HCT116 (cell line): ENCODE results near the gene SCN10A. TPM values are rescaled to one million over a fixed set of nuclear protein-coding genes. Genes with fewer than 3 reads are reported as not detected.

Source experiments
- ATAC-seq: fragments of 200-7000 bp; cut with Tn5 transposase; 2 replicates; pipeline ENCODE4 v1.9.1; 2020; ENCODE audit warnings: mild to moderate bottlenecking, moderate library complexity
- BruUV-seq: library from RNA; stranded (reverse); fragments of 400-500 nt; replicated peaks from 2 replicates; lab custom pipeline; 2021; lab: Mats Ljungman, UMichigan
- CTCF ChIA-PET: fragments of 300-600 bp; sonication (Branson Sonifier 250); formaldehyde crosslinking; loops from one replicate; lab custom pipeline; 2021; ENCODE audit warnings: antibody characterized with exemption; lab: Charles Lee
- POLR2A ChIA-PET: fragments of 300-600, 350-600 bp; sonication (Branson Sonifier 250); formaldehyde crosslinking; loops from one replicate; lab custom pipeline; 2021; ENCODE audit warnings: antibody characterized with exemption; lab: Charles Lee
- RAD21 ChIA-PET, 2 experiments: fragments of 300-600 bp; sonication (Branson Sonifier 250); formaldehyde crosslinking; loops; one replicate each; lab custom pipeline; 2023; ENCODE audit warnings: low total read pairs in 2 of 2; ENCODE audit not compliant: uncharacterized antibody in 2 of 2, unreplicated experiment in 2 of 2, low non-redundant PET in 1 of 2; lab: Charles Lee
- DNase-seq: peaks from one replicate; pipeline ENCODE4 v3.0.0-alpha.2; 2010; ENCODE audit warnings: low read depth, low spot score
- H2AFZ ChIP-seq: fragments of 200-600 bp; shearing (Covaris generic), sonication (generic); 2 replicates; pipeline ENCODE4 v1.6.1; 2017; ENCODE audit warnings: low read depth, mixed run types, mixed read lengths, antibody characterized with exemption, low read length; ENCODE audit not compliant: poor library complexity, severe bottlenecking
- H3K27ac ChIP-seq: 2 replicates; pipeline ENCODE4 v1.5.1; 2012; ENCODE audit warnings: low read depth, low read length
- H3K27me3 ChIP-seq: fragments of 200-600 bp; sonication (generic); 2 replicates; pipeline ENCODE4 v1.6.1; 2016; ENCODE audit warnings: mixed run types, low read length, mixed read lengths; ENCODE audit not compliant: insufficient read depth
- H3K36me3 ChIP-seq, 2 experiments: fragments of 200-500 bp in 1 of 2; fragments of 200-600 bp in 1 of 2; sonication (Bioruptor generic) in 1 of 2; sonication (generic) in 1 of 2; 2 replicates each; pipeline versions ENCODE4 v1.5.1 to v1.6.1; 2014 to 2016; ENCODE audit warnings: low read length in 2 of 2, inconsistent platforms in 1 of 2, mixed read lengths in 1 of 2, mixed run types in 1 of 2; ENCODE audit not compliant: insufficient read depth in 2 of 2, control insufficient read depth in 1 of 2
- H3K4me1 ChIP-seq, 2 experiments: fragments of 200-600 bp in 1 of 2; sonication (generic) in 1 of 2; 2 replicates each; pipeline versions ENCODE4 v1.5.1 to v1.6.1; 2012 to 2017; ENCODE audit warnings: low read length in 2 of 2, inconsistent platforms in 1 of 2, mild to moderate bottlenecking in 1 of 2, mixed read lengths in 1 of 2, mixed run types in 1 of 2, moderate library complexity in 1 of 2; ENCODE audit not compliant: insufficient read depth in 2 of 2, control insufficient read depth in 1 of 2
- H3K4me2 ChIP-seq: fragments of 200-600 bp; sonication (generic); 2 replicates; pipeline ENCODE4 v1.6.1; 2017; ENCODE audit warnings: mixed run types, low read length, mixed read lengths
- H3K4me3 ChIP-seq, 2 experiments: fragments of 200-600 bp in 1 of 2; sonication (generic) in 1 of 2; replicated peaks in 1 of 2; 2 replicates each; pipeline ENCODE4 v1.5.1; 2011 to 2016; ENCODE audit warnings: low read length in 2 of 2, control low read depth in 1 of 2, low read depth in 1 of 2, mild to moderate bottlenecking in 1 of 2, mixed read lengths in 1 of 2, mixed run types in 1 of 2
- H3K79me2 ChIP-seq: fragments of 200-600 bp; sonication (generic); 2 replicates; pipeline ENCODE4 v1.6.1; 2017; ENCODE audit warnings: mild to moderate bottlenecking, mixed run types, low read length, moderate library complexity, mixed read lengths; ENCODE audit not compliant: insufficient read depth
- H3K9ac ChIP-seq: fragments of 200-600 bp; sonication (generic); 2 replicates; pipeline ENCODE4 v1.6.1; 2016; ENCODE audit warnings: low read length, mixed read lengths
- H3K9me2 ChIP-seq: fragments of 200-600 bp; sonication (generic), shearing (Covaris generic); 2 replicates; pipeline ENCODE4 v1.6.1; 2017; ENCODE audit warnings: mixed run types, mild to moderate bottlenecking, moderate library complexity; ENCODE audit not compliant: insufficient read depth
- H3K9me3 ChIP-seq, 2 experiments: fragments of 200-500 bp in 1 of 2; fragments of 200-600 bp in 1 of 2; sonication (Bioruptor generic) in 1 of 2; sonication (generic) in 1 of 2; 2 replicates each; pipeline ENCODE4 v1.6.1; 2014 to 2017; ENCODE audit warnings: low read length in 2 of 2, mixed read lengths in 2 of 2, inconsistent platforms in 1 of 2, low read depth in 1 of 2, mild to moderate bottlenecking in 1 of 2, mixed run types in 1 of 2, moderate library complexity in 1 of 2; ENCODE audit not compliant: control insufficient read depth in 1 of 2, insufficient read depth in 1 of 2
- H4K20me1 ChIP-seq: fragments of 200-600 bp; sonication (generic), shearing (Covaris generic); 2 replicates; pipeline ENCODE4 v1.6.1; 2017; ENCODE audit warnings: mixed run types, mild to moderate bottlenecking, moderate library complexity; ENCODE audit not compliant: insufficient read depth
- CEBPB ChIP-seq: IDR thresholded peaks from 2 replicates; pipeline ENCODE4 v1.6.1; 2012; ENCODE audit warnings: low read depth
- CTCF ChIP-seq, 3 experiments: fragments of 200-600 bp in 1 of 3; sonication (generic) in 1 of 3; IDR thresholded peaks in 2 of 3; conservative IDR thresholded peaks in 1 of 3; 2 replicates each; pipeline ENCODE4 v1.5.1; 2012 to 2017; ENCODE audit warnings: low read depth in 2 of 3, low read length in 2 of 3, antibody characterized with exemption in 1 of 3, borderline replicate concordance in 1 of 3, control low read depth in 1 of 3, mild to moderate bottlenecking in 1 of 3, mixed read lengths in 1 of 3, mixed run types in 1 of 3, moderate library complexity in 1 of 3; ENCODE audit not compliant: insufficient read depth in 1 of 3
- EGR1 ChIP-seq: IDR thresholded peaks from 2 replicates; pipeline ENCODE4 v1.6.1; 2012; ENCODE audit warnings: low read depth
- ELF1 ChIP-seq: IDR thresholded peaks from 2 replicates; pipeline ENCODE4 v1.6.1; 2012; ENCODE audit warnings: low read depth, borderline replicate concordance
- FOSL1 ChIP-seq: IDR thresholded peaks from 2 replicates; pipeline ENCODE4 v1.6.1; 2012; ENCODE audit warnings: low read depth
- JUND ChIP-seq: IDR thresholded peaks from 2 replicates; pipeline ENCODE4 v1.6.1; 2012
- RAD21 ChIP-seq: IDR thresholded peaks from 2 replicates; pipeline ENCODE4 v1.6.1; 2012; ENCODE audit warnings: low read depth, mild to moderate bottlenecking
- SIN3A ChIP-seq: IDR thresholded peaks from 2 replicates; pipeline ENCODE4 v1.6.1; 2012; ENCODE audit warnings: low read depth
- ZBTB33 ChIP-seq: IDR thresholded peaks from 2 replicates; pipeline ENCODE4 v1.6.1; 2011; ENCODE audit warnings: mild to moderate bottlenecking, low read length, moderate library complexity; ENCODE audit not compliant: insufficient replicate concordance; ENCODE audit errors: extremely low read depth
- intact Hi-C: fragments of 100-400 bp; cut with micrococcal nuclease; formaldehyde crosslinking; loops from 2 replicates; pipeline ENCODE4 v1.10.0; 2022
- total RNA-seq: library from RNA; stranded (reverse); gene quantifications from one replicate; pipeline ENCODE4 v1.2.1, GENCODE V29; 2021; ENCODE audit not compliant: unreplicated experiment

The SCN10A gene
- total RNA-seq, 1 experiment from 2014 or later = not detected

- no peak overlapping the region for H3K9ac ChIP-seq
- H3K36me3 ChIP-seq = no peaks in the 10 kb centered on the region
- ChIA-PET CTCF (interaction anchor here (1.0 kb wide), 1 partner anchor 226 kb away, joined by 3 read pairs; no protein-coding TSS in a partner anchor), POLR2A (no interaction called here), RAD21 (no interaction called here)
- no peaks in the 10 kb centered on the region for H3K79me2 ChIP-seq
- peaks cover 50% of the 10 kb centered on the region for H3K27me3 ChIP-seq
- H3K9me2 ChIP-seq = no peaks in the 10 kb centered on the region
- no peak overlapping the region for H3K4me3 ChIP-seq
- BruUV-seq = no TSS peak
- H3K4me2 ChIP-seq = no peak overlapping the region
- H3K27ac ChIP-seq = no peak overlapping the region
- no peak for DNase-seq
- TF ChIP-seq FOSL1 (no peak), CEBPB (no peak), ELF1 (no peak), SIN3A (no peak), RAD21 (no peak), ZBTB33 (no peak), EGR1 (no peak)
- H3K9me3 ChIP-seq = no peaks in the 10 kb centered on the region
- no peaks in the 10 kb centered on the region for H3K4me1 ChIP-seq
- intact Hi-C loops = no loop called here
- H2AFZ ChIP-seq = no peak overlapping the region
- ATAC-seq = no peak
- no peaks in the 10 kb centered on the region for H4K20me1 ChIP-seq
These were observed 42.5 kb downstream of the SCN10A start for GRCh38 chr3:38773528-38773927.

GRCh38 chr3:38763569-38763968 lies 52.4 kb downstream of the SCN10A start:
- POLR2A ChIA-PET = no interaction called here
- no TSS peak for BruUV-seq
- TF ChIP-seq CTCF (IDR thresholded peaks at IDR 0.05 in 2 of 3, conservative IDR thresholded peaks at IDR 0.05 in 1 of 3; ENCODE audit: borderline replicate concordance in 1 of 3, insufficient read depth in 1 of 3, low read depth in 2 of 3, low read length in 2 of 3) = peak in 1 of 3 experiments; percentile 11; a peak in 1 of 6 replicates
- no peak for TF ChIP-seq JUND
- TF ChIP-seq, all 23 proteins: peak for 1
- Histone ChIP-seq H3K9me2 (no peaks in the 10 kb centered on the region; the same call in 1 of the 2 replicates), H4K20me1 (no peaks in the 10 kb centered on the region), H3K79me2 (no peaks in the 10 kb centered on the region), H3K4me3 (no peak overlapping the region), H2AFZ (no peak overlapping the region), H3K27ac (no peak overlapping the region), H3K4me2 (no peak overlapping the region), H3K9ac (no peak overlapping the region), H3K4me1 (no peaks in the 10 kb centered on the region), H3K27me3 (peaks cover 18% of the 10 kb centered on the region), H3K9me3 (no peaks in the 10 kb centered on the region), H3K36me3 (no peaks in the 10 kb centered on the region)
- RAD21 ChIA-PET = no interaction called here
- CTCF ChIA-PET = no interaction called here
- ATAC-seq = no peak
- intact Hi-C loops = no loop called here
- DNase-seq = no peak
